ENCODE data around the gene ADGRG7.

The ADGRG7 gene

DNA sequence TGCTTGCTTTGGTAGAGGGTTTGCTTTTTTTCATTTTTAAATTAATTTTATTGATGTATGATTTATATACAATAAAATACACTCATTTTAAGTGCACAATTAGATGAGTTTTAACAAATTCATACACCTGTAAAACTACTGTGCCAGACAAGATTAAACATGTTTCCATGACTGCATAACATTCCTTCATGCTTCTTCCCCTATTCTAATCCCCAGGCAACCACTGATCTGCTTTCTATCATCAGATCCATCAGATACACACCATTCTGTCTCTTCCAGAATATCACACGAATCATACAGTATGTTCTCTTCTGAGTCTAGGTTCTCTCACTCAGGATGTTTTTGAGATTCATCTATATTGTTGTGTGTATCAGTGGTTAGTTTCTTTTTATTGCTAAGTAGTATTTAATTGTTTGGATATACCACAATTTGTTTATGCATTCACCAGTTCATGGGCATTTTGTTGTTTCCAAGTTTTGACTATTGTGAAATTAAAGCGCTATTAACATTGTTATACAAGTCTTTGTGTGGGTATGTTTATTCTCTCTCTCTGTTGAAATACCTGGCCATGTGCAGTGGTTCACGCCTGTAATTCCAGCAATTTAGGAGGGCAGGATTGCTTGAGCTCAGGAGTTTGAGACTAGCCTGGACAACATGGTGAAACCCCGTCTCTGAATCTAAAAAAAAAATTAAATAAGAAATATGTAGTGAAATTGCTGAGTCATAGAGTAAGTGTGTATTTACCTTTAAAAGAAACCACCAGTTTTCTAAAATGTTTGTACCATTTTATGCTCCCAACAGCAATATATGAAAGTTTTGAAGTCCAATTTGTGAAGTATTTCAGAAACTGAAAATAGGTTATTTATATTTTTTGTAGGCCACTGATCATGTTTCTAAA lies 92.9 kb downstream of the ADGRG7 start:
- no peak for DNase-seq

DNA sequence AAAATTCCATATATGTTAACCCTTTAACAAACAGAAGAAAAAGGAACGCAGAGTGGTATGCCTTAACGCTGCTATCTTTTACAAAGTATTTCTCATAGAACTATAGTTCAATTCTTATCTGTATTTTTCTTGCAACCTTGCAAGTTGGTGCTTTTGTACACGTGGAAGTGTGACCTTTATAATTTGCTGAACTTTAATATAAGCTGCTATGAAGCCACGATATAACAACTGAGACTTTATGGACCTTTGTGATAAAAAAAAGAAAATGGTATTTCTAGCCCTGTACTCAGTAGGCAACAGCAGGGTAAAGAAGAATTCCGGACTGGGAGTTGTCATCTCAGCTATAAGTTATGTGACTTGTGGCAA lies 93.6 kb downstream of the ADGRG7 start:
- DNase-seq: no peak

DNA sequence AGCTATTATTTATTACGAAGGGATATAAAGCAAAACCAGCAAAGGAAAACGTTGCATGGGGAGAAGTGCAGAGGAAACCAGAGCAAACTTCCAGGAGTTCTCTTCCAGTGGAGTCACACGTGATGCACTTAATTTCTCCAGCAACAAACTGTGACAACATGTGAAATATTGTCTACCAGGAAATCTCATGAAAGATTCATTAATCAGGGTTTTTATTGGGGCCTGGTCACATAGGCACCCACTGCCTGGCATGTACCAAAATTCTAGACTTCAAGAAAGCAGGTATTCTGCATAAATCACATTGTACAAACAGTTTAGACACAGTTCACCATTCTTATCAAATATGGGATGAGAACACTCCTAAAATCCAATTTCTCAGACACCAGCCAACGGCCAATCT lies 94.5 kb downstream of the ADGRG7 start:
- DNase-seq: no peak

DNA sequence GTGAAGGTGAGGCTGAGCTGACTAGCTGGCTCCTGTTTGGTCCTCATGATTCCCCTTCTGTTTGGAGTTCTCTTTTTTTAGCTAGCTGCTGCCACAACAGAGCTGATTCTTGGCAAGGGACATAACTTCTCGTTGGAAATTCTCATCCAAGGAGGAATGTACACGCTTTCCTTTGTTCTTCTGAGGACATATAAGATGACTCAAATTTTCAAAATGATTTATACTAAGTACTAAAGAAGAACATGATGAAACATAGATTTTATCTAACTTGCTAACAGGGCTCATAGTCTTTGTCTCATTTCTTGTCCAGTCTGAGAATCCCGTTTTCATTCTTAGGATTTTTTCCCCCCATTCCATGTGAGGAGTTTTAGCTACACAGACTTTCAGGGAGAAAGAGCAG lies 97.0 kb downstream of the ADGRG7 start:
- DNase-seq: no peak

- no peak for DNase-seq
These were observed 99.2 kb downstream of the ADGRG7 start for GRCh38 chr3:100708644-100708988.

DNA sequence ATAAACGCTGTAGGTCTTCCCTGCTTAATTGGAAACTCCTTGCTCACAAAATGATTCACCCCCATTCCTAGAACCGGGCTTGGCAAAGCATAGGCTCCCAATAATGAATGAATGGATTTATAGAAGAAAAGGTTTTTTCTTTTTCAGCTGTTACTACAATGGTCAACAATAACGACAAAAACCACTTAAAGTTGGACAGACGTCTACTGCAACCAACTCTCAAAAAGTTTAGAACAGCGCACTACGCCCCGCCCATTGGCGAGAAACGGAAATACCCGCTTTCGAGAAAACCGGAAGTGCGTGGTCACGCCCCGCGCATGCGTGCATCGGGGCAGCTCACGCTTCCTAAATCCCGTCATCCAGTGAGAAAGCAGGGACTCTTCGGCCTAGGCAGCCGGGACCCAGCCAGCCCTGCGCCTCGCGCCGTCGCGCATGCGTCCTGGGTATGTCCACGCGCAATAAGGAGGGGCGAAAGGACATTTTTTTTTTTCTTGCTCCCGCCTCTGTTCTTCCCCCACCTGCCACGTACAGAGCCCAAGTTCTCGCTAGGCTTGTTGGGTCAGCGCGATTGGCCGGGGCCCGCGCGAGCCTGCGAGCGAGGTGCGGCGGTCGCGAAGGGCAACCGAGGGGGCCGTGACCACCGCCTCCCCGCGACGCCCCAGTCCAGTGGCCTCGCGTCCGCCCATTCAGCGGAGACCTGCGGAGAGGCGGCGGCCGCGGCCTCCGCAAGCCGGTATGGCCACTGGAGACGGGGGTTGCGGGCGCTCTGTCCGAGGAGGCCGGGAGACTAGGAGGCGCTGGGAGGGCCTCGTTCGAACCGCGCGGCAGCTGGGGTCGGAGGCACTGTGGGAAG lies 99.8 kb downstream of the ADGRG7 start, which contains the start of gene TFG:
Gene TFG, plus strand, starts transcription at position 506 of the 853 bp plus-strand sequence. CDS start 4,192 bp downstream, outside the sequence.
- peak; percentile 98 for DNase-seq

DNA sequence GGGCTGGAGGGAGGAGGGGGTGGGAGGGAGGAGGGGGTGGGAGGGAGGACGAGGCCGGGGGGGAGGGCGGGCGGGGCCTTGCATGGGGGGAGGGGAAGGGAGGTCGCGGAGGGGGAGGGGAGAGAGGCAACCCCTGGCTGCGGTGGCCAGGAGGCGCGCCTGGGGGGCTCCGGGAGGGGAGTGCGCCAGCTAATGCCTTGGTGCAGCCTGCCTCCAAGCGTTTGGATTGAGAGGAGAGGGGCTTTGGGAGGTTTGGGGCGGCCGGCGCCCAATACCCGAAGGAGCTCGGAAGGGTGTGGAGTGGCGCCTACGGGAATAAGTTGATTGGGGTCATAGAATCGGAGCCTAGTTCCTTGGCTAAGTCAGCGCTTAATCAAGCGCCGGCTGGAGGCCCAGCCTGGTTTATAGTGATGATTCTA lies 100.5 kb downstream of the ADGRG7 start:
- DNase-seq: no peak

- DNase-seq: peak; percentile 61
These were observed 101.0 kb downstream of the ADGRG7 start for GRCh38 chr3:100710261-100710968.

GRCh38 chr3:100715176-100715575 lies 105.8 kb downstream of the ADGRG7 start:
- no peak for DNase-seq

DNA sequence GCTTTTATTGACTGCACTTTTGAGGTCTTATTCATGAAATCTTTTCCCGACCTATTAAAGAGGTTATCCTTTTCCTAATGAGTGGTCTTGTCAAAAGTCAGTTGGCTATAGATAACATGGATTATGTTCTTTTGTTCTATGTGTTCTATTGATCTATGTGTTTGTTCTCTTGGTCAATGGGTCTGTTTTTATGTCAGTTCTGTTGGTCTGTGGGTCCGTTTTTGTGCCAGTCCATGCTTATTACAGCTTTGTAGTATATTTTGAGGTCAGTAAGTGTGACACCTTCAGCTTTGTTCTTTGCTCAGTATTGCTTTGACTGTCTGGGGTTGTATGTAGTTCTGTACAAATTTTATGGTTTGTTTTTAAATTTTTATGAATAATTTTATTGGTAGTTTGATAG lies 107.7 kb downstream of the ADGRG7 start:
- DNase-seq: no peak

DNA sequence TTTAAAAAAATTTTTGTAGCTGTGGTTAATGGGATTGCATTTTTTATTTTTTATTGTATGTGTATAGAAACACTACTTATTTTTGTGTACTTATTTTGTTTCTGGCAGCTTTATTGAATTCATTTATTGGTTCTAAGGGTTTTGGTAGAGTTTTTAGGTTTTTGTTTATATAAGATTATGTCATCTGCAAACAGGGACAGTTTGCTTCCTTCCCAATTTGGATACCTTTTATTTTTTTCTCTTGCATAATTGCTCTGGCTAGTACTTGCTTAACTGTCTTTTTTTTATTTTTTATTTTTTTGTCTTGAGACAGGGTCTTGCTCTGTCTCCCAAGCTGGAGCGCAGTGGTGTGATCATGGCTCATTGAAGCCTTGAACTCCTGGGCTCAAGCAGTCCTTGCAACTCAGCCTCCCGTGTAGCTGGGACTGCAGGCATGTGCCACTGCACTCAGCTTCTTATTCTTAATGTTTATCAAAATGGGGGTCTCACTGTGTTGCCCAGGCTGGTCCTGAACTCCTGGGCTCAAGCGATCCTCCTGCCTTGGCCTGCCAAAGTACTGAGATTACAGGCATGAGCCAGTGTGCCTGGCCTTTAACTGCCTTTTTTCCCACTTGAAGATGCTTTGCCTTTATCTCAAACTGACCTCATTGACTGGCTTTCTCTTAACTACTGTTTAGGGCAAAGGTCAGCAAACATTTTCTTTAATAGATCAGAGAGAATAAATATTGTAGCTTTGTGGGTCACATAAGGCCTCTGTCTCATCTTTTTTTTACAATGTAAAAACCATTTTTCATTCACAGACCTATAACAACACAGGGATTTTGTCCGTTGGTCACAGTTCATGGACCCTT lies 108.5 kb downstream of the ADGRG7 start:
- DNase-seq: no peak

- no peak for DNase-seq
These were observed 109.7 kb downstream of the ADGRG7 start for GRCh38 chr3:100719136-100719535.

DNA sequence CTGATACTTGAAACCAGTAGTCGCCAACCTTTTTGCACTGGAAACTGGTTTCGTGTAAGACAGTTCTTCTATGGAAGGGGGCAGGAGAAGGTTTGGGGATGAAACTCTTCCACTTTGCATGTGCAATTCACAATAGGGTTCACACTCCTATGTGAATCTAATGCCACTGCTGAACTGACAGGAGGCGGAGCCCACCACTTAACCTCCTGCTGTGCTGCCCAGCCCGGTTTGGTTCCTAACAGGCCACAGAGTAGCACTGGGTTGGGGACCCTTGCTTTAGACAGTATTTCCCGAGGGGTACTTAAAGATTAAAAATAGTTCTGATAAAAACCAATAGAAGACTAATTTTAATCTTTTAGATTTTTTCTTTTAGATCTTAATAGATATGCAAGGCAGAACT lies 111.0 kb downstream of the ADGRG7 start:
- no peak for DNase-seq

GRCh38 chr3:100725935-100726513 lies 116.6 kb downstream of the ADGRG7 start:
- no peak for DNase-seq

- no peak for DNase-seq
These were observed 117.3 kb downstream of the ADGRG7 start for GRCh38 chr3:100726706-100727105.

- no peak for DNase-seq
These were observed 121.1 kb downstream of the ADGRG7 start for GRCh38 chr3:100730524-100730923.

GRCh38 chr3:100732435-100732834 lies 123.0 kb downstream of the ADGRG7 start:
- no peak for DNase-seq

- DNase-seq: no peak
These were observed 127.9 kb downstream of the ADGRG7 start for GRCh38 chr3:100737334-100737733.

DNA sequence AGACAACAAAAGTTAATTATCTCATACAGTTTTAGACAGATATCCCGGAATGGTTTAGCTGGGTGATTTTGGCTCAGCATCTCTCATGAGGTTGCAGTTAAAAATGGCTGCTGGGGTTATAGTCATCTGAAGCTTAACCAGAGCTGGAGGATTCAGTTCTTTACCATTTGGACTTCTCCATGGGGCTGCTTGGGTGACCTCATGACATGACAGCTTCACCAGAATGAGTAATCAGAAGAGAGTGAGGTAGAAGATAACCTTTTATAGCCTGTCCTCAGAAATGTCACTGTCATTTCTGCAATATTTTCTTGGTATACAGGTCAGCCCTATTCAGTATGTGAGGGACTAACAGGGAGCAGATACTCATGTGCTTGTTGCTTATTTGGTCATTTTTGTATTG lies 130.8 kb downstream of the ADGRG7 start:
- no peak for DNase-seq

GRCh38 chr3:100743535-100743934 lies 134.1 kb downstream of the ADGRG7 start:
- DNase-seq: no peak

DNA sequence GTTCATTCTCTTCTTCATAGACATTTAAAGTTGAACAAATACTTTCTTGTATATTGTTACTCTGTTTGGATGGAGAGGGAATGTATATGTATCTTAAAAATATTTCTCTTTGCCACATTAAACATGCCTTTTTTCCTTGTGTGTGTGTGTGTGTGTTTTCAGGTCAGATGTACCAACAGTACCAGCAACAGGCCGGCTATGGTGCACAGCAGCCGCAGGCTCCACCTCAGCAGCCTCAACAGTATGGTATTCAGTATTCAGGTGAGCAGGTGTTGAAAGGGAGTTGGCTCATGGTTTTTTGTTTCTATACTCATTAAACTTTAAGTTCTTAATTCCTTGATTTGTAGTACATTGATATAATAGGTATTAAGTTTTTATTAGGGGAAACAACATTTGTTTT lies 135.3 kb downstream of the ADGRG7 start:
- DNase-seq: no peak

Data from MV-4-11 (cell line).